Liver (tissue), 9 donors: ENCODE data around the gene STXBP6. TPM values are rescaled to one million over a fixed set of nuclear protein-coding genes. Genes with fewer than 3 reads are reported as not detected.

Source experiments
- DNase-seq: peaks from one replicate; pipeline ENCODE4 v3.0.0-alpha.2; 2017; ENCODE audit warnings: low spot score
- H3K27ac ChIP-seq, 2 donors: one replicate each; pipeline ENCODE4 v1.7.0; 2013; ENCODE audit warnings: inconsistent platforms in 2 of 2, low read length in 2 of 2, control low read depth in 1 of 2, low read depth in 1 of 2, mild to moderate bottlenecking in 1 of 2
- H3K27me3 ChIP-seq, 4 donors: one replicate each; pipeline versions ENCODE4 v1.6.1 to v1.7.0; 2013; ENCODE audit warnings: low read length in 3 of 4, inconsistent platforms in 1 of 4, mild to moderate bottlenecking in 1 of 4, moderate library complexity in 1 of 4; ENCODE audit not compliant: control insufficient read depth in 4 of 4, insufficient read depth in 4 of 4
- H3K36me3 ChIP-seq, 4 donors: one replicate each; pipeline versions ENCODE4 v1.6.1 to v1.7.0; 2013; ENCODE audit warnings: low read length in 3 of 4, mild to moderate bottlenecking in 3 of 4, low read depth in 1 of 4, moderate library complexity in 1 of 4; ENCODE audit not compliant: control insufficient read depth in 4 of 4, insufficient read depth in 3 of 4
- H3K4me1 ChIP-seq, 4 donors: one replicate each; pipeline versions ENCODE4 v1.6.1 to v1.7.0; 2013; ENCODE audit warnings: low read length in 3 of 4, mild to moderate bottlenecking in 3 of 4, moderate library complexity in 1 of 4; ENCODE audit not compliant: control insufficient read depth in 4 of 4, insufficient read depth in 4 of 4
- H3K4me3 ChIP-seq, 3 donors: one replicate each; pipeline versions ENCODE4 v1.6.1 to v1.7.0; 2013; ENCODE audit warnings: low read length in 3 of 3, control low read depth in 1 of 3, low read depth in 1 of 3, mild to moderate bottlenecking in 1 of 3
- H3K9ac ChIP-seq, 2 donors: one replicate each; pipeline ENCODE4 v1.7.0; 2013; ENCODE audit warnings: low read length in 2 of 2, mild to moderate bottlenecking in 2 of 2, moderate library complexity in 2 of 2, control low read depth in 1 of 2, low read depth in 1 of 2
- H3K9me3 ChIP-seq, 4 donors: one replicate each; pipeline versions ENCODE4 v1.6.1 to v1.7.0; 2013; ENCODE audit warnings: low read length in 3 of 4; ENCODE audit not compliant: control insufficient read depth in 4 of 4
- ATF3 ChIP-seq: IDR thresholded peaks from 2 replicates; pipeline ENCODE4 v1.6.1; 2016; ENCODE audit warnings: antibody characterized with exemption
- CTCF ChIP-seq: fragments of 150-350 bp; IDR thresholded peaks from 2 replicates; pipeline ENCODE4 v1.5.1; 2017; ENCODE audit warnings: improper control_type of control experiment, low read depth, low read length; ENCODE audit not compliant: missing input control
- EGR1 ChIP-seq, 2 donors: IDR thresholded peaks; 2 replicates each; pipeline ENCODE4 v1.6.1; 2016 to 2018; ENCODE audit warnings: antibody characterized with exemption in 2 of 2, low read depth in 2 of 2
- FOXA2 ChIP-seq: IDR thresholded peaks from 2 replicates; pipeline ENCODE4 v1.6.1; 2016; ENCODE audit warnings: antibody characterized with exemption
- GABPA ChIP-seq, 2 donors: IDR thresholded peaks in 1 of 2; conservative IDR thresholded peaks in 1 of 2; 2 replicates each; pipeline ENCODE4 v1.6.1; 2016; ENCODE audit warnings: antibody characterized with exemption in 2 of 2, mild to moderate bottlenecking in 1 of 2, moderate library complexity in 1 of 2
- HNF4A ChIP-seq, 2 donors: conservative IDR thresholded peaks; 2 replicates each; pipeline ENCODE4 v1.6.1; 2016; ENCODE audit warnings: antibody characterized with exemption in 2 of 2, mild to moderate bottlenecking in 2 of 2
- HNF4G ChIP-seq: IDR thresholded peaks from 2 replicates; pipeline ENCODE4 v1.6.1; 2016; ENCODE audit warnings: antibody characterized with exemption
- JUND ChIP-seq, 2 donors: IDR thresholded peaks; 2 replicates each; pipeline ENCODE4 v1.6.1; 2016; ENCODE audit warnings: antibody characterized with exemption in 2 of 2
- MAX ChIP-seq: IDR thresholded peaks from 2 replicates; pipeline ENCODE4 v1.6.1; 2016; ENCODE audit warnings: antibody characterized with exemption
- NR2F2 ChIP-seq: IDR thresholded peaks from 2 replicates; pipeline ENCODE4 v1.6.1; 2016; ENCODE audit warnings: antibody characterized with exemption
- REST ChIP-seq: IDR thresholded peaks from 2 replicates; pipeline ENCODE4 v1.6.1; 2016; ENCODE audit warnings: antibody characterized with exemption, mild to moderate bottlenecking
- RXRA ChIP-seq, 2 donors: IDR thresholded peaks; 2 replicates each; pipeline ENCODE4 v1.6.1; 2017 to 2018; ENCODE audit warnings: antibody characterized with exemption in 2 of 2, mild to moderate bottlenecking in 1 of 2
- SP1 ChIP-seq: IDR thresholded peaks from 2 replicates; pipeline ENCODE4 v1.6.1; 2018; ENCODE audit warnings: antibody characterized with exemption, mild to moderate bottlenecking
- TAF1 ChIP-seq: conservative IDR thresholded peaks from 2 replicates; pipeline ENCODE4 v1.6.1; 2016; ENCODE audit warnings: antibody characterized with exemption, mild to moderate bottlenecking
- YY1 ChIP-seq: IDR thresholded peaks from 2 replicates; pipeline ENCODE4 v1.6.1; 2016; ENCODE audit warnings: antibody characterized with exemption, mild to moderate bottlenecking
- WGBS: extraction: QIAGEN DNeasy Blood & Tissue Kit; methylation state at CpG from one replicate; pipeline ENCODE4 v1.1.7; 2013; 5-methylcytosine and 5-hydroxymethylcytosine counted together
- polyA plus RNA-seq, 2 donors: library from polyadenylated mRNA; stranded (reverse) in 1 of 2; unstranded in 1 of 2; fragments of 200-250 nt in 1 of 2; fragments of >200 nt in 1 of 2; fragmentation: Nextera tagmentation in 1 of 2; extraction: Ambion mirVana in 1 of 2; gene quantifications; one replicate each; pipeline versions ENCODE4 v1.2.1 to v1.2.3, GENCODE V29; 2013 to 2015
- total RNA-seq, 2 donors: library from RNA; depleted of rRNA; stranded (reverse); fragments of >200 nt; gene quantifications; one replicate each; pipeline ENCODE4 v1.2.3, GENCODE V29; 2014
- donor health status: healthy.
- donor health status: healthy.
- donor health status: healthy.
- donor health status: healthy.
- donor health status: healthy.

Gene STXBP6
- total and polyA plus RNA-seq, 4 donors, result 1.4 to 3.8 (median 1.8) TPM

GRCh38 chr14:24913021-24913420 is 136.9 kb downstream of the STXBP6 start:
- Histone ChIP-seq H3K36me3 (no peaks in the 10 kb centered on the region), H3K27me3 (no peaks in the 10 kb centered on the region), H3K9ac (no peak overlapping the region), H3K4me3 (no peak overlapping the region), H3K9me3 (no peaks in the 10 kb centered on the region), H3K27ac (no peak overlapping the region), H3K4me1 (peaks cover 0 to 10% (median 2%) of the 10 kb centered on the region in 4 donors)
- WGBS, result 91% methylated on average over 1 of the region's 1 CpG
- DNase-seq, result no peak
- no peak for TF ChIP-seq HNF4G

- no peak overlapping the region for H3K4me3 ChIP-seq
- DNase-seq, result no peak
- H3K36me3 ChIP-seq, result no peaks in the 10 kb centered on the region
- no peaks in the 10 kb centered on the region for H3K27me3 ChIP-seq
- H3K4me1 ChIP-seq, result peaks cover 0 to 10% (median 2%) of the 10 kb centered on the region in 4 donors
- no peaks in the 10 kb centered on the region for H3K9me3 ChIP-seq
- 40% methylated on average over 5 of the region's 5 CpGs for WGBS
- TF ChIP-seq YY1 (no peak), SP1 (no peak), HNF4G (no peak), MAX (peak; percentile 14)
- no peak overlapping the region for H3K27ac ChIP-seq
- no peak overlapping the region for H3K9ac ChIP-seq
Observed at GRCh38 chr14:24911324-24912109, 138.4 kb downstream of the STXBP6 start.

GRCh38 chr14:24910408-24910986 is 139.4 kb downstream of the STXBP6 start:
- Histone ChIP-seq H3K4me1 (peaks cover 0 to 10% (median 2%) of the 10 kb centered on the region in 4 donors), H3K4me3 (no peak overlapping the region), H3K36me3 (no peaks in the 10 kb centered on the region), H3K27me3 (no peaks in the 10 kb centered on the region), H3K27ac (no peak overlapping the region), H3K9me3 (no peaks in the 10 kb centered on the region), H3K9ac (no peak overlapping the region)
- TF ChIP-seq HNF4A (conservative IDR thresholded peaks at IDR 0.05) (no peak), EGR1 (IDR thresholded peaks at IDR 0.05; ENCODE audit: low read depth in 2 of 2) (no peak), TAF1 (no peak), JUND (IDR thresholded peaks at IDR 0.05) (no peak), MAX (no peak), NR2F2 (no peak), RXRA (IDR thresholded peaks at IDR 0.05) (no peak), SP1 (no peak), GABPA (IDR thresholded peaks at IDR 0.05 in 1 of 2, conservative IDR thresholded peaks at IDR 0.05 in 1 of 2) (no peak), FOXA2 (no peak), CTCF (no peak), REST (no peak), ATF3 (no peak), HNF4G (no peak)
- no peak for DNase-seq
- 90% methylated on average over 3 of the region's 3 CpGs for WGBS
